Panc1 (cell line): ENCODE data around the gene ANKLE1. TPM values are rescaled to one million over a fixed set of nuclear protein-coding genes. Genes with fewer than 3 reads are reported as not detected.

ENCODE experiments used
- ATAC-seq: fragments of 200-7000 bp; cut with Tn5 transposase; 2 replicates; pipeline ENCODE4 v1.9.1; 2020; ENCODE audit warnings: mild to moderate bottlenecking, moderate library complexity
- BruUV-seq: library from RNA; stranded (reverse); fragments of 400-500 nt; replicated peaks from 2 replicates; lab custom pipeline; 2021; lab: Mats Ljungman, UMichigan
- CTCF ChIA-PET: fragments of 300-600 bp; sonication (Branson Sonifier 250); formaldehyde crosslinking; loops from one replicate; lab custom pipeline; 2022; ENCODE audit warnings: antibody characterized with exemption; lab: Charles Lee
- POLR2A ChIA-PET: fragments of 300-600 bp; sonication (Branson Sonifier 250); formaldehyde crosslinking; loops from one replicate; lab custom pipeline; 2022; ENCODE audit warnings: antibody characterized with exemption; lab: Charles Lee
- DNase-seq: peaks from one replicate; pipeline ENCODE4 v3.0.0-alpha.2; 2010; ENCODE audit warnings: low read depth, low spot score
- H3K27ac ChIP-seq: 2 replicates; pipeline ENCODE4 v1.5.1; 2011; ENCODE audit warnings: mild to moderate bottlenecking, low read length, inconsistent platforms
- H3K27me3 ChIP-seq: fragments of 200-500 bp; sonication (Bioruptor generic); 2 replicates; pipeline ENCODE4 v1.6.0; 2014; ENCODE audit warnings: low read length, inconsistent platforms; ENCODE audit not compliant: control insufficient read depth, insufficient read depth
- H3K36me3 ChIP-seq: fragments of 200-500 bp; sonication (Bioruptor generic); 2 replicates; pipeline ENCODE4 v1.5.1; 2014; ENCODE audit warnings: inconsistent platforms, mild to moderate bottlenecking, low read length, moderate library complexity; ENCODE audit not compliant: control insufficient read depth, insufficient read depth
- H3K4me1 ChIP-seq: 2 replicates; pipeline ENCODE4 v1.5.1; 2011; ENCODE audit warnings: inconsistent platforms, mild to moderate bottlenecking, low read length, moderate library complexity; ENCODE audit not compliant: control insufficient read depth, insufficient read depth
- H3K4me3 ChIP-seq, 2 experiments: 2 replicates each; pipeline ENCODE4 v1.5.1; 2011 to 2012; ENCODE audit warnings: low read depth in 2 of 2, low read length in 2 of 2, mild to moderate bottlenecking in 2 of 2, inconsistent platforms in 1 of 2, moderate library complexity in 1 of 2
- H3K9me3 ChIP-seq: fragments of 200-500 bp; sonication (Bioruptor generic); 2 replicates; pipeline ENCODE4 v1.5.1; 2014; ENCODE audit warnings: low read depth, mild to moderate bottlenecking, inconsistent platforms, low read length, moderate library complexity; ENCODE audit not compliant: control insufficient read depth, insufficient read depth
- POLR2AphosphoS5 ChIP-seq: IDR thresholded peaks from 2 replicates; pipeline ENCODE4 v1.6.1; 2012; ENCODE audit warnings: mild to moderate bottlenecking, low read depth, low read length, moderate library complexity
- SIN3A ChIP-seq: IDR thresholded peaks from 2 replicates; pipeline ENCODE4 v1.6.1; 2012; ENCODE audit warnings: low read depth, mild to moderate bottlenecking, low read length, moderate library complexity, borderline replicate concordance; ENCODE audit not compliant: insufficient read depth
- TCF7L2 ChIP-seq: IDR thresholded peaks from 2 replicates; pipeline ENCODE4 v1.6.1; 2011; ENCODE audit warnings: mild to moderate bottlenecking, low read depth, low read length, inconsistent platforms
- in situ Hi-C: cut with HindIII; loops from 2 replicates; pipeline ENCODE4 v1.10.0; 2016; ENCODE audit warnings: low sequenced_read_pairs, low pct_unique_long_range_greater_than_20kb
- intact Hi-C: fragments of 100-400 bp; cut with micrococcal nuclease; formaldehyde crosslinking; loops from one replicate; pipeline ENCODE4 v1.10.0; 2022; ENCODE audit not compliant: unreplicated experiment
- total RNA-seq: library from RNA; stranded (reverse); gene quantifications from one replicate; pipeline ENCODE4 v1.2.1, GENCODE V29; 2021; ENCODE audit not compliant: unreplicated experiment
- TF ChIP-seq, protein P1 (sequence below): fragments of 450-650 bp; IDR thresholded peaks from 2 replicates; pipeline ENCODE4 v1.5.1; 2017; ENCODE audit warnings: mild to moderate bottlenecking
- TF ChIP-seq, protein P2 (sequence below), 2 experiments: IDR thresholded peaks; 2 replicates each; pipeline ENCODE4 v1.6.1; 2011 to 2012; ENCODE audit warnings: low read depth in 2 of 2, control low read depth in 1 of 2, low read length in 1 of 2, mild to moderate bottlenecking in 1 of 2, moderate library complexity in 1 of 2; ENCODE audit not compliant: insufficient read depth in 1 of 2

The ANKLE1 gene
- total RNA-seq, 1 experiment from 2014 or later, result 1.1 TPM

DNA sequence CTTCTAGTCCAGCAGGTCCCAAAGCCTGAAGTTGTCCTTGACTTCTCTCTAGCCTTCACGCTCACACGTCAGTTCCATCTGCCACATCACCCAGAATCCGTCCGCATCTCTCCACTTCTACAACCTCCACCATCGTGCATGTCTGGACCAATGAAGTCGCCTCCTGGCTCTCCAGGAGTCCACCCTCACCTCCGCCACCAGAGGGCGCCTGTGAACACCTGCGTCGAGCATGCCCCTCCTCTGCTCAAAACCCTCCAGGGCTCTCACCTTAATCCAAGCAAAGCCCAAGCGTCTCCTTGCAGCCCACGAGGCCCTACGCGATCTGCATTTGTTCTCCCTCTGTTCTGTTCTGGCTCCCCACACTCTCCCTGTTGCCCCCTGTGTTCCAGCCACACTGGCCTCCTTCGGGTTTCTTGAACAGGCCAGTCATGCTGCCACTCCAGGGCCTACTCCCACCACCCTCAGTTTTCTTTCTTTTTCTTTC is 20.8 kb upstream of the ANKLE1 start:
- DNase-seq (peak; percentile 52), ATAC-seq (peak; percentile 99)
- Histone ChIP-seq H3K27ac (peak overlapping the region; percentile 61; the same call in 1 of the 2 replicates), H3K4me1 (no peaks in the 10 kb centered on the region), H3K36me3 (no peaks in the 10 kb centered on the region), H3K9me3 (no peaks in the 10 kb centered on the region), H3K27me3 (no peaks in the 10 kb centered on the region), H3K4me3 (no peak overlapping the region)
- ChIA-PET CTCF (interaction anchor here (0.6 to 0.7 kb wide), 2 partner anchors 12 to 21 kb away, joined by 3 to 10 read pairs; partner anchors contain the start of gene ANKLE1), POLR2A (no interaction called here)
- in situ Hi-C loops (no loop called here), intact Hi-C loops (no loop called here)
- TF ChIP-seq POLR2AphosphoS5, result no peak
- no peak for TF ChIP-seq TCF7L2
- TF ChIP-seq, protein P1, sequence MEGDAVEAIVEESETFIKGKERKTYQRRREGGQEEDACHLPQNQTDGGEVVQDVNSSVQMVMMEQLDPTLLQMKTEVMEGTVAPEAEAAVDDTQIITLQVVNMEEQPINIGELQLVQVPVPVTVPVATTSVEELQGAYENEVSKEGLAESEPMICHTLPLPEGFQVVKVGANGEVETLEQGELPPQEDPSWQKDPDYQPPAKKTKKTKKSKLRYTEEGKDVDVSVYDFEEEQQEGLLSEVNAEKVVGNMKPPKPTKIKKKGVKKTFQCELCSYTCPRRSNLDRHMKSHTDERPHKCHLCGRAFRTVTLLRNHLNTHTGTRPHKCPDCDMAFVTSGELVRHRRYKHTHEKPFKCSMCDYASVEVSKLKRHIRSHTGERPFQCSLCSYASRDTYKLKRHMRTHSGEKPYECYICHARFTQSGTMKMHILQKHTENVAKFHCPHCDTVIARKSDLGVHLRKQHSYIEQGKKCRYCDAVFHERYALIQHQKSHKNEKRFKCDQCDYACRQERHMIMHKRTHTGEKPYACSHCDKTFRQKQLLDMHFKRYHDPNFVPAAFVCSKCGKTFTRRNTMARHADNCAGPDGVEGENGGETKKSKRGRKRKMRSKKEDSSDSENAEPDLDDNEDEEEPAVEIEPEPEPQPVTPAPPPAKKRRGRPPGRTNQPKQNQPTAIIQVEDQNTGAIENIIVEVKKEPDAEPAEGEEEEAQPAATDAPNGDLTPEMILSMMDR, result peak; percentile 94
- BruUV-seq, result no TSS peak

DNA sequence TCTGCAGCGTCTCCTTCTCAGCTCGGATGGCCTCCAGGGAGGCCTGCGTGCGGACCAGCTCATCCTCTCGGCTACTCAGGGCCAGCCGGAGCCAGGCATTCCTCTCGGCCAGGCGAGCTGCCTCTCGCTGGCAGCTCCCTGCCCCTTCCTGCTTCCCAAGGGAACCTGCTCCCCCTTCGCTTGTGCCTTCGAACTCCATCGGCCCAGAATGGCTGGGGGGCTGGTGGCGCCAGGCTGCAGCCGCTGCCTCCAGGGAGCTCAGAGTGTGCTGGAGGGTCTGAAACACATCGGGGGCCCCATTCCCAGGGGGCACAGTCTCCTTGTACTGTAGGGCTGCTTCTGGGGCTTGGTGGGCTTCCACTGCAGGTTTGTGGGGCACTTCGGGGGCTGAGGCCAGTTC is 19.1 kb upstream of the ANKLE1 start:
- intact Hi-C loops, result no loop called here
- no peaks in the 10 kb centered on the region for H3K4me1 ChIP-seq
- H3K27ac ChIP-seq, result no peak overlapping the region
- H3K27me3 ChIP-seq, result no peaks in the 10 kb centered on the region
- no TSS peak for BruUV-seq
- ChIA-PET POLR2A (no interaction called here), CTCF (no interaction called here)
- H3K9me3 ChIP-seq, result no peaks in the 10 kb centered on the region
- DNase-seq (no peak), ATAC-seq (no peak)
- H3K4me3 ChIP-seq, result no peak overlapping the region
- in situ Hi-C loops, result no loop called here
- TF ChIP-seq TCF7L2, result no peak
- TF ChIP-seq, protein P2, sequence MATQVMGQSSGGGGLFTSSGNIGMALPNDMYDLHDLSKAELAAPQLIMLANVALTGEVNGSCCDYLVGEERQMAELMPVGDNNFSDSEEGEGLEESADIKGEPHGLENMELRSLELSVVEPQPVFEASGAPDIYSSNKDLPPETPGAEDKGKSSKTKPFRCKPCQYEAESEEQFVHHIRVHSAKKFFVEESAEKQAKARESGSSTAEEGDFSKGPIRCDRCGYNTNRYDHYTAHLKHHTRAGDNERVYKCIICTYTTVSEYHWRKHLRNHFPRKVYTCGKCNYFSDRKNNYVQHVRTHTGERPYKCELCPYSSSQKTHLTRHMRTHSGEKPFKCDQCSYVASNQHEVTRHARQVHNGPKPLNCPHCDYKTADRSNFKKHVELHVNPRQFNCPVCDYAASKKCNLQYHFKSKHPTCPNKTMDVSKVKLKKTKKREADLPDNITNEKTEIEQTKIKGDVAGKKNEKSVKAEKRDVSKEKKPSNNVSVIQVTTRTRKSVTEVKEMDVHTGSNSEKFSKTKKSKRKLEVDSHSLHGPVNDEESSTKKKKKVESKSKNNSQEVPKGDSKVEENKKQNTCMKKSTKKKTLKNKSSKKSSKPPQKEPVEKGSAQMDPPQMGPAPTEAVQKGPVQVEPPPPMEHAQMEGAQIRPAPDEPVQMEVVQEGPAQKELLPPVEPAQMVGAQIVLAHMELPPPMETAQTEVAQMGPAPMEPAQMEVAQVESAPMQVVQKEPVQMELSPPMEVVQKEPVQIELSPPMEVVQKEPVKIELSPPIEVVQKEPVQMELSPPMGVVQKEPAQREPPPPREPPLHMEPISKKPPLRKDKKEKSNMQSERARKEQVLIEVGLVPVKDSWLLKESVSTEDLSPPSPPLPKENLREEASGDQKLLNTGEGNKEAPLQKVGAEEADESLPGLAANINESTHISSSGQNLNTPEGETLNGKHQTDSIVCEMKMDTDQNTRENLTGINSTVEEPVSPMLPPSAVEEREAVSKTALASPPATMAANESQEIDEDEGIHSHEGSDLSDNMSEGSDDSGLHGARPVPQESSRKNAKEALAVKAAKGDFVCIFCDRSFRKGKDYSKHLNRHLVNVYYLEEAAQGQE (IDR thresholded peaks at IDR 0.05; ENCODE audit: insufficient read depth in 1 of 2, low read depth in 2 of 2, low read length in 1 of 2), result no peak
- TF ChIP-seq, protein P1, result no peak
- no peak for TF ChIP-seq POLR2AphosphoS5
- no peak for TF ChIP-seq SIN3A
- peaks cover under 1% of the 10 kb centered on the region; the same call in 1 of the 2 replicates for H3K36me3 ChIP-seq
